Glutamatergic neuron (in vitro differentiated cells): ENCODE measurements around the gene TUT4. TPM values are rescaled to one million over a fixed set of nuclear protein-coding genes. Genes with fewer than 3 reads are reported as not detected.

Experiments used
- DNase-seq: peaks from one replicate; pipeline ENCODE4 v3.0.0; 2022
- H3K27ac Mint-ChIP-seq: one replicate; pipeline ENCODE4 v1.8.0; 2020; ENCODE audit warnings: mild to moderate bottlenecking, mixed read lengths, inconsistent platforms; ENCODE audit not compliant: unreplicated experiment
- H3K27me3 Mint-ChIP-seq: one replicate; pipeline ENCODE4 v1.8.0; 2020; ENCODE audit warnings: mild to moderate bottlenecking, moderate library complexity, mixed read lengths, inconsistent platforms; ENCODE audit not compliant: unreplicated experiment
- H3K36me3 Mint-ChIP-seq: one replicate; pipeline ENCODE4 v1.8.0; 2020; ENCODE audit warnings: mild to moderate bottlenecking, mixed read lengths, inconsistent platforms; ENCODE audit not compliant: unreplicated experiment
- H3K4me1 Mint-ChIP-seq: one replicate; pipeline ENCODE4 v1.8.0; 2020; ENCODE audit warnings: mild to moderate bottlenecking, low read depth, mixed read lengths, inconsistent platforms; ENCODE audit not compliant: unreplicated experiment
- H3K4me3 Mint-ChIP-seq: one replicate; pipeline ENCODE4 v1.8.0; 2020; ENCODE audit warnings: mild to moderate bottlenecking, mixed read lengths, inconsistent platforms; ENCODE audit not compliant: unreplicated experiment
- H3K9me3 Mint-ChIP-seq: one replicate; pipeline ENCODE4 v1.8.0; 2020; ENCODE audit warnings: mild to moderate bottlenecking, moderate library complexity, mixed read lengths, inconsistent platforms; ENCODE audit not compliant: unreplicated experiment
- total RNA-seq: library from RNA; stranded (reverse); fragmentation: NEBNext Ultra II Directional; extraction: Animal tissue kit (Norgen Biotek cat#: 25700); gene quantifications from one replicate; pipeline ENCODE4 v1.2.1, GENCODE V29; 2021; ENCODE audit not compliant: unreplicated experiment
- TF ChIP-seq, protein P1 (sequence below): fragments of 200-600 bp; sonication (generic); IDR thresholded peaks from one replicate; pipeline ENCODE4 v1.5.0; 2021; ENCODE audit not compliant: partially characterized antibody, unreplicated experiment

The TUT4 gene
- total RNA-seq, 1 donor from 2014 or later, result 70.8 TPM

DNA sequence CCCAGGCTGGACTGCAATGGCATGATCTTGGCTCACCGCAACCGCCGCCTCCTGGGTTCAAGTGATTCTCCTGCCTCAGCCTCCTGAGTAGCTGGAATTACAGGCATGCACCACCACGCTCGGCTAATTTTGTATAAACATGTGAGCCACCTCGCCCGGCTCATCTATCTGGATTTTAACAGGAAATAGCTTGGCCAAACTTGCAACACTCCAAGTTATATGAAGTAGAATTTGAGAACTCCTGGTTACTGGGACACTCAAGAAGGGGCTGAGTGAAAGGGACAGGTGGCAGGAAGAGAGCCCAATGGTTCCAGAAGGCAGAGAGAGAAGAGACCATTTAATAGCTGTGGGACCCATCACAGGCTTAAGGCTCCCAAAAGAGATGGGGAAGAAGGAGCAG is 46.3 kb upstream of the TUT4 start:
- H3K27ac Mint-ChIP-seq, result no peak overlapping the region
- H3K4me3 Mint-ChIP-seq, result no peak overlapping the region
- H3K9me3 Mint-ChIP-seq, result peaks cover 2% of the 10 kb centered on the region
- TF ChIP-seq, protein P1, sequence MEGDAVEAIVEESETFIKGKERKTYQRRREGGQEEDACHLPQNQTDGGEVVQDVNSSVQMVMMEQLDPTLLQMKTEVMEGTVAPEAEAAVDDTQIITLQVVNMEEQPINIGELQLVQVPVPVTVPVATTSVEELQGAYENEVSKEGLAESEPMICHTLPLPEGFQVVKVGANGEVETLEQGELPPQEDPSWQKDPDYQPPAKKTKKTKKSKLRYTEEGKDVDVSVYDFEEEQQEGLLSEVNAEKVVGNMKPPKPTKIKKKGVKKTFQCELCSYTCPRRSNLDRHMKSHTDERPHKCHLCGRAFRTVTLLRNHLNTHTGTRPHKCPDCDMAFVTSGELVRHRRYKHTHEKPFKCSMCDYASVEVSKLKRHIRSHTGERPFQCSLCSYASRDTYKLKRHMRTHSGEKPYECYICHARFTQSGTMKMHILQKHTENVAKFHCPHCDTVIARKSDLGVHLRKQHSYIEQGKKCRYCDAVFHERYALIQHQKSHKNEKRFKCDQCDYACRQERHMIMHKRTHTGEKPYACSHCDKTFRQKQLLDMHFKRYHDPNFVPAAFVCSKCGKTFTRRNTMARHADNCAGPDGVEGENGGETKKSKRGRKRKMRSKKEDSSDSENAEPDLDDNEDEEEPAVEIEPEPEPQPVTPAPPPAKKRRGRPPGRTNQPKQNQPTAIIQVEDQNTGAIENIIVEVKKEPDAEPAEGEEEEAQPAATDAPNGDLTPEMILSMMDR, result no peak
- no peak for DNase-seq
- H3K27me3 Mint-ChIP-seq, result peaks cover 17% of the 10 kb centered on the region
- H3K36me3 Mint-ChIP-seq, result no peaks in the 10 kb centered on the region
- H3K4me1 Mint-ChIP-seq, result no peaks in the 10 kb centered on the region

DNA sequence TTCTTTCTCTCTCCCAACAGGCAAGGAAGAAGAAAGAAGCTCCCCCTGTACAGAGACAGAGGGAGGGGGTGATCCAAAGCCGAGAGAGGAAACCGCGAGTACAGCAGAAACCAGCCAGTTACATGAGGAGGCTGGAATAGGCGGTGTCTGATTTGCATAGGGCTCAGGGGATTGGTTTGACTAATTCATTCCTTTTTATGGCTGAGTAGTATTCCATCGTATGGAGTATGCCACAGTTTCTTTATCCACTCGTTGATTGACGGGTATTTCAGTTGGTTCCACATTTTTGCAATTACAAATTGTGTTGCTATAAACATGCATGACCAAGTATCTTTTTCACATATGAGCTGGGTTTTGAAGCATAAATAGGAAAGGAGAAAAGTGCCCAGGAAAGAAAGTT is 45.8 kb upstream of the TUT4 start:
- TF ChIP-seq, protein P1, result no peak
- Mint-ChIP-seq H3K4me1 (no peaks in the 10 kb centered on the region), H3K9me3 (peaks cover 2% of the 10 kb centered on the region), H3K4me3 (no peak overlapping the region), H3K27ac (peak overlapping the region; percentile 15), H3K36me3 (no peaks in the 10 kb centered on the region), H3K27me3 (peaks cover 17% of the 10 kb centered on the region)
- DNase-seq, result no peak

DNA sequence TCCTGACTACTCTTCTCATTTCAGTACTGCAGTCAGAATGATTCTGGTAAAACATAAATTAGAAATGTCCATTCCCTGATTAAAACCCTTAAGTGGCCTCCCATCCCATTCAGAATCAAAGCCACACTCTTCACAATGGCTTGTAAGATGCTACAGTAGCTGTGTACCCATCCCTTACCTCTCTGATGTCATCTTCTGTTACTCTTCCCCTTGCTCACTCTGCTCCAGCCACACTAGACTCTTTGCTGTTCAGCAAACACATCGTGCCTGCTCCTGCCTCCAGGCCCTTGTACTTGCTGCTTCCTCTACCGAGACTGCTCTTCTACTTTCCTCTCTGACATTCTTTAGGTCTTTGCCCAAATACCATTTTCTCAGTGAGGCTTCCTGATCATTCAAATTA is 45.0 kb upstream of the TUT4 start:
- H3K27ac Mint-ChIP-seq, result no peak overlapping the region
- peaks cover 2% of the 10 kb centered on the region for H3K9me3 Mint-ChIP-seq
- peaks cover 16% of the 10 kb centered on the region for H3K27me3 Mint-ChIP-seq
- no peak for DNase-seq
- H3K4me3 Mint-ChIP-seq, result no peak overlapping the region
- TF ChIP-seq, protein P1, result no peak
- H3K36me3 Mint-ChIP-seq, result no peaks in the 10 kb centered on the region
- H3K4me1 Mint-ChIP-seq, result no peaks in the 10 kb centered on the region

DNA sequence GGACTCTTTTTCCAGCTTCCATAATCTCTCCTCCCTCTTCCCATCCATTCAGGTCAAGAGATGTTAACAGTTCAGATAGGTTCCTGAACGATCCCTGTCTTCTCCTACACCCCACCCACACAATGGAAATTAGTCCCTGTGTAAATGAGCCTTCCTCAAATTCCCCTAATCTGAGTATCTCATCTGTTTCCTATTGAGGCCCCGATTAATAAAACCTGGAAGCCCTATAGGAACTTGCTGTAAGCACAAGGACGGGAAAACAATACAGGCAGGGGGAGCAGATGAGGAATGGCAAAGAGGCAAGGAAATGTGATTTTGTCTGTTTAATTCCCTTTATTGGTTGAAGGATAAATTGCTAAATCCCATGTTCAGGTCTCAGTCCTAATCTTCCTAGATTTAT is 42.2 kb upstream of the TUT4 start:
- Mint-ChIP-seq H3K4me1 (peaks cover 1% of the 10 kb centered on the region), H3K36me3 (no peaks in the 10 kb centered on the region), H3K27ac (no peak overlapping the region), H3K27me3 (peaks cover 4% of the 10 kb centered on the region), H3K9me3 (peaks cover 2% of the 10 kb centered on the region), H3K4me3 (no peak overlapping the region)
- no peak for DNase-seq
- TF ChIP-seq, protein P1, result no peak

DNA sequence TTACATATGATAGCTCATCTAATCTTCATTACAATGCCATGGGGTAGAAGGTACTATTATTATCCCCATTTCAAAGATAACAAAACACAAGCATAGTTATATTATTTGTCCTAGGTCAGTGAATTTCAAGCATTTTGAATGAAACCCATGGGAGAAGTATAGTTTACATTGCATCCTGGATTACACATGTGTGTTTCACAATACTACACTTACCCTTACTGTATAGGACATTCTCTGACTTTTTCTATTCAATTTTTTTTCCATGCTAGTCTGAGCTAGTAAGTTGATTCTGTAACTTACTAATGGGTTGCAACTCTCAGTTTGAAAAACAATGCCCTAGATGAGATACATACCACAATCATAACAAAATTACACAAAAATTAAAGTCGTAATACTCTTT is 40.6 kb upstream of the TUT4 start:
- Mint-ChIP-seq H3K36me3 (no peaks in the 10 kb centered on the region), H3K27ac (no peak overlapping the region), H3K9me3 (no peaks in the 10 kb centered on the region), H3K4me1 (peaks cover 4% of the 10 kb centered on the region), H3K4me3 (no peak overlapping the region), H3K27me3 (no peaks in the 10 kb centered on the region)
- TF ChIP-seq, protein P1, result no peak
- no peak for DNase-seq
